SU-DHL-6 (cell line): ENCODE measurements around the gene HOMER2.

Source experiments
- H2AFZ ChIP-seq: fragments of 200-600 bp; sonication (generic); 2 replicates; pipeline ENCODE4 v1.6.1; 2014; ENCODE audit warnings: low read depth, mild to moderate bottlenecking, moderate library complexity, mixed read lengths, antibody characterized with exemption, low read length; ENCODE audit not compliant: severe bottlenecking
- H3F3A ChIP-seq: fragments of 200-600 bp; shearing (Covaris generic); 2 replicates; pipeline ENCODE4 v1.6.0; 2016; ENCODE audit warnings: antibody characterized with exemption, mild to moderate bottlenecking; ENCODE audit not compliant: insufficient read depth
- H3K27ac ChIP-seq: fragments of 200-600 bp; sonication (generic); 2 replicates; pipeline ENCODE4 v1.5.1; 2016; ENCODE audit warnings: low read depth, mild to moderate bottlenecking, low read length, moderate library complexity, mixed read lengths
- H3K27me3 ChIP-seq: fragments of 200-600 bp; sonication (generic), shearing (Covaris generic); 2 replicates; pipeline ENCODE4 v1.6.0; 2014; ENCODE audit warnings: mild to moderate bottlenecking, low read length
- H3K36me3 ChIP-seq: fragments of 200-600 bp; sonication (generic); 2 replicates; pipeline ENCODE4 v1.6.1; 2014; ENCODE audit warnings: mild to moderate bottlenecking, low read length, mixed read lengths
- H3K4me2 ChIP-seq: fragments of 300-600, 200-600 bp; shearing (Covaris generic), sonication (generic); 2 replicates; pipeline ENCODE4 v1.6.0; 2014; ENCODE audit warnings: low read length, low read depth, mild to moderate bottlenecking; ENCODE audit not compliant: poor library complexity, severe bottlenecking
- H3K4me3 ChIP-seq: fragments of 200-600 bp; sonication (generic); 2 replicates; pipeline ENCODE4 v1.5.1; 2014; ENCODE audit warnings: antibody characterized with exemption, low read length, mild to moderate bottlenecking, mixed read lengths; ENCODE audit not compliant: insufficient read depth, poor library complexity, severe bottlenecking
- H3K79me2 ChIP-seq: fragments of 200-600 bp; sonication (generic); 2 replicates; pipeline ENCODE4 v1.6.1; 2014; ENCODE audit warnings: mild to moderate bottlenecking, low read length, moderate library complexity; ENCODE audit not compliant: insufficient read depth
- H3K9ac ChIP-seq: fragments of 200-600 bp; sonication (generic); 2 replicates; pipeline ENCODE4 v1.7.0; 2014; ENCODE audit warnings: mild to moderate bottlenecking, low read length
- H3K9me2 ChIP-seq: fragments of 200-600 bp; sonication (generic); replicated peaks from 2 replicates; pipeline ENCODE4 v1.6.1; 2014; ENCODE audit warnings: low read length; ENCODE audit not compliant: insufficient read depth
- H3K9me3 ChIP-seq: fragments of 200-600 bp; sonication (generic); 2 replicates; pipeline ENCODE4 v1.6.1; 2014; ENCODE audit warnings: low read length, mixed read lengths; ENCODE audit not compliant: insufficient read depth
- H4K20me1 ChIP-seq: fragments of 200-600 bp; sonication (generic); 2 replicates; pipeline ENCODE4 v1.6.1; 2014; ENCODE audit warnings: low read depth, mild to moderate bottlenecking, antibody characterized with exemption, low read length, moderate library complexity, mixed read lengths
- CTCF ChIP-seq: fragments of 200-600 bp; sonication (generic); IDR thresholded peaks from one replicate; pipeline ENCODE4 v1.5.1; 2017; ENCODE audit warnings: antibody characterized with exemption, mild to moderate bottlenecking, low read length, moderate library complexity; ENCODE audit not compliant: insufficient read depth, poor library complexity, severe bottlenecking
- EZH2phosphoT487 ChIP-seq: fragments of 200-600 bp; sonication (generic), shearing (Covaris generic); conservative IDR thresholded peaks from 2 replicates; pipeline ENCODE4 v1.6.1; 2018; ENCODE audit warnings: mild to moderate bottlenecking, antibody characterized with exemption, low read length, moderate library complexity, mixed read lengths

HOMER2 gene

GRCh38 chr15:82999426-82999825, 46.9 kb upstream of the HOMER2 start:
- H3K9ac ChIP-seq, result no peak overlapping the region
- H2AFZ ChIP-seq, result no peak overlapping the region

GRCh38 chr15:82995938-82996337, 43.4 kb upstream of the HOMER2 start:
- no peak overlapping the region for H3K27ac ChIP-seq
- H3K27me3 ChIP-seq, result no peaks in the 10 kb centered on the region
- no peak overlapping the region for H2AFZ ChIP-seq
- H3K9ac ChIP-seq, result no peak overlapping the region
- 0 out of 2 replicates have a peak, but pooled peaks cover 7% of the 10 kb centered on the region for H3F3A ChIP-seq
- H3K4me3 ChIP-seq, result no peak overlapping the region
- peaks cover under 1% of the 10 kb centered on the region; the same call in 1 of the 2 replicates for H3K36me3 ChIP-seq
- H3K4me2 ChIP-seq, result no peak overlapping the region
- no peaks in the 10 kb centered on the region for H3K9me3 ChIP-seq
- TF ChIP-seq CTCF (no peak), EZH2phosphoT487 (no peak)
- H4K20me1 ChIP-seq, result no peaks in the 10 kb centered on the region
- no peaks in the 10 kb centered on the region for H3K9me2 ChIP-seq
- H3K79me2 ChIP-seq, result no peaks in the 10 kb centered on the region

More at GRCh38 chr15:82999426-82999825, 46.9 kb upstream of the HOMER2 start:
- H3K4me3 ChIP-seq, result no peak overlapping the region
- no peaks in the 10 kb centered on the region for H3K27me3 ChIP-seq
- H3F3A ChIP-seq, result no peaks in the 10 kb centered on the region
- no peaks in the 10 kb centered on the region for H3K9me3 ChIP-seq
- H3K4me2 ChIP-seq, result no peak overlapping the region
- no peak overlapping the region for H3K27ac ChIP-seq
- no peak for TF ChIP-seq EZH2phosphoT487
- TF ChIP-seq CTCF, result no peak
- H4K20me1 ChIP-seq, result no peaks in the 10 kb centered on the region
- no peaks in the 10 kb centered on the region for H3K36me3 ChIP-seq
- H3K9me2 ChIP-seq, result no peaks in the 10 kb centered on the region
- no peaks in the 10 kb centered on the region for H3K79me2 ChIP-seq

DNA sequence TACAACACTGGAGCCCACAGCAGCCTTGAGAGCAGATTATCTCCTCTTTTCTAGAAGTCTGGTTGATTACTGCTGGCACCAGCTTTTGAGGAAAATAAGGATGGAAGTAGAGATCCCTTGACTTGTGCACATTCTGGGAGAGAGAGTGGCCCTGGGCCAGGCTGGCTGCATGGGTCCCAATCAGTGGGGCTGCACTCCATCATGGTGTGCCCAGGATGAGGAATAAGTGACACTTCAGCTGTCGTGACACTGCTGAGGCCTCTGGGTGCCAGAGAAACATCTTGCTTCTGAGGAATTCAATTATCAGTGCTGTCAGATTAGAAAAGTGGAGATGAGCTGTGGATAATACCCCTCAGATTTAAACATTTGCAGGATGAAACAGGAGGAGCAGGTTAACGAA, 42.6 kb upstream of the HOMER2 start:
- TF ChIP-seq CTCF (no peak), EZH2phosphoT487 (no peak)
- H3K4me3 ChIP-seq, result no peak overlapping the region
- H4K20me1 ChIP-seq, result no peaks in the 10 kb centered on the region
- no peak overlapping the region for H3K9ac ChIP-seq
- H3K9me3 ChIP-seq, result no peaks in the 10 kb centered on the region
- H2AFZ ChIP-seq, result no peak overlapping the region
- no peak overlapping the region for H3K4me2 ChIP-seq
- no peaks in the 10 kb centered on the region for H3K27me3 ChIP-seq
- no peak overlapping the region for H3K27ac ChIP-seq
- 0 out of 2 replicates have a peak, but pooled peaks cover 7% of the 10 kb centered on the region for H3F3A ChIP-seq
- no peaks in the 10 kb centered on the region for H3K9me2 ChIP-seq
- no peaks in the 10 kb centered on the region for H3K79me2 ChIP-seq
- peaks cover 5% of the 10 kb centered on the region; the same call in 1 of the 2 replicates for H3K36me3 ChIP-seq
